Pulmonary artery endothelial cell (primary cell): ENCODE data around the gene INSYN2B. TPM values are rescaled to one million over a fixed set of nuclear protein-coding genes. Genes with fewer than 3 reads are reported as not detected.
"Not testable (repeated sequence)": the region's sequence is repeated elsewhere in the genome, so short reads cannot be mapped to it uniquely, and the experiment has no call there.

Experiments used
- DNase-seq: peaks from one replicate; pipeline ENCODE4 v3.0.0-alpha.2; 2011; ENCODE audit warnings: low read depth, low spot score
- total RNA-seq: library from RNA; depleted of rRNA; stranded (reverse); fragments of >200 nt; gene quantifications from 2 replicates; pipeline ENCODE4 v1.2.3, GENCODE V29; 2014

INSYN2B gene
- total RNA-seq, 1 donor from 2014 or later = 8.8 TPM

DNA sequence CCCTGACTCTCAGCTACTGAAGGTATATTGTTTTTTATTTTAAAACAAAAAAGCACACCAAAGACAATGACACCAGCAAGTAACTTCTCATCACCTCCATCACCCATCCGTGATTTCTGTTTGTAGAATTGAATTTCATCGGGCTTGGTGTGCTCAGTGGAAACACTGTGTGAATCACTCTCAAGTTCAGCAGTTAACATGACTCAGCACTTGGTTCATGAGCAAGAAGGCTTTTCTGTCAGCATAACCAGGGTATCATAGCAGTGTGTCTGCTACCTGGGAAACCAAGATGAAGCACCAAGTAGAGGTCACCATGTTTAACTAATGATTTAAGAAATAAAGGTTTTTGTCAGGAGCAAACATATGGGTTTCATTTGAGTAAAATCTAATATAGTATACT is 123.7 kb downstream of the INSYN2B start:
- DNase-seq = no peak

DNA sequence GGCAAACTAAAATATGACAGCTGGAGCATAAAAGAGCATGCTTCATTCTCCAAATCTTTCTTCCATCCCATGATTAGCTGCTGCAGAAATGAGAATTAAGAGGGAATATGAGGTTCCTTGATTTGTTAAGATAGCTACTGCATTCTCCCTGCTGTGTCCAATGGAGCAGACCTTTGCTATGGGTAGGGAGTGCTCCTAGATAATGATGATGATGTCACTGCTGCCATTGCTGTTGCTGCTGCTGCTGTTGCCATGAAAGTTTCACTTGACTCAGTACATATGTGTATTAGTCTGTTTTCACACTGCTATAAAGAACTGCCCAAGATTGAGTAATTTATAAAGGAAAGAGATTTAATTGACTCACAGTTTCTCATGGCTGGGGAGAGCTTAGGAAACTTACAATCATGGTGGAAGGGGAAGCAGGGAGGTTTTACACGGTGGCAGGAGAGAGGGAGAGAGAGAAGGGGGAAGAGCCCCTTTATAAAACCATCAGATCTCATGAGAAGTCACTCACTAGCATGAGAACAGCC is 128.9 kb downstream of the INSYN2B start:
- DNase-seq = no peak

DNA sequence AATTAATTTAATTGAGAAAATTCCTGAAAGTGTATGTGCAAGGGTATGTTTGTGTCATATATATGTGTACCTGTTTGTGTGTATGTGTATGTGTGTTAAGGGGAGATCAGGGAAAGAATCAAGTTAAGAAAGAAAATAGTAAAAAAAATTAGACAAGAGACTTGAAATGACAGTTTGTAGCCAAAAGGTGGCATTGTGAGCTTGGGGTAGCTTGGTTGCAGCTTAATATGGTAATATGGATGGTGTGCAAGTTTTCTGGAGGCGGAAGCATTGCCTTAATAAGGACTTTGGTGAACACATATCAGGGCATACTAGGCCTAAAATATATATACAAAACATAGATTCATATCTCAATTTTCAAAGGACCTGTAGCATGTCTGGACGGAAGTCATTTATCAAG is 129.9 kb downstream of the INSYN2B start:
- DNase-seq = no peak

DNA sequence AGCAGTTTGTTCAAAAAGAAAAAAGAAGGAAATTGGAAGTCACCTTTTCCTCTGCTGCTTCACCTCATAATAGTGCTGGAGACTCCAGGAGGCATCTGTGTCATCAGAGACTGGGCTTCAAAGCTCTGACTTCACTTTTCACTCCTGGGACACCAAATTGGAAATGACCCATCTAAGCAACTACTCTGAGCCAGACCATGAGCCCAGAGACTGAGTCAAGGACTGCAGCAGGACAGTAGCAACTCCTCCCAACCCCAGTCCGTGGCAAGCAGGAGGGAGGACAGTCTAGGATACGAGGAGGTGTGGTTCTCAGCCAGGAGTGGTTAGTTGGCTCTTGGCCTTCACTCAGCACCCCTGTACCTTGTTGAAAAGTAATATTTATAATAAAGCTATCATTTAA is 131.5 kb downstream of the INSYN2B start:
- DNase-seq = no peak

DNA sequence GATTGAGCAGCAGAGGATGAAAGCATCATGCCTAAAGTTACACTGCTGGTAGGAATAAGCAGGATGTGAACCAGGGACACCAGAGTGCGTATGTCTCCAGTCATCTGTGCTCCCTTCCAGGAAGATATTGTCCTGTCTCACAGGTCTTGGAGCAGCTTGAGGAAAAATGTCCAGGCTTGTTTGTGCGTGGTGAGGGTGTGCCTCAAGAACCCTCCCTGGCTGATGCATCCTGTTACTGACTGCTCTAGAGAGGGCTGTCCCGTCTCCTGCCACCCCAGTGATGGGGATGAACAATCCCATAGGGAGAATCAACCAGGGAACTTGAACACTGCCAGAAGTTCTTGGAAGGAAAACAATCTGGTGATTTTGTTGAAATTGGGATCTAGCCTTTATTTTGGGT is 132.0 kb downstream of the INSYN2B start:
- no peak for DNase-seq

DNA sequence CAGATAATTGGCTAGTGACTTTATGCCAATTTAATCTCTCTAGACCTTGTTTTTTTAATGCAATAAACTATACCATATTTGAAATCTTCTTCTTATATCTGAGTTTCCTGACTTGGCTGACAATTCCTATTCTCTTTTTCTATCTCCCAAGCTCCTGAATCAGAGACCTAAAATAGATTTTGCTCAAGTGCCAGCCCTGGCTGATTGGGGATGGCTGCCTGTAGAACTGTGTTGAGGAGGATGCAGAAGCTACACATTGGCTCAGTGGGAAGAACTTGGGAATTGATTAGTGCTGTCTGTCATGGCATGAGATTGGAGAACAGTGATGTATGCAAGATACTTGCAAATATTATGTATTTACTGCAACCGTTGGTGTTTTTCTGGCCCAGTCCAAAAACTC is 132.8 kb downstream of the INSYN2B start:
- DNase-seq = no peak

DNA sequence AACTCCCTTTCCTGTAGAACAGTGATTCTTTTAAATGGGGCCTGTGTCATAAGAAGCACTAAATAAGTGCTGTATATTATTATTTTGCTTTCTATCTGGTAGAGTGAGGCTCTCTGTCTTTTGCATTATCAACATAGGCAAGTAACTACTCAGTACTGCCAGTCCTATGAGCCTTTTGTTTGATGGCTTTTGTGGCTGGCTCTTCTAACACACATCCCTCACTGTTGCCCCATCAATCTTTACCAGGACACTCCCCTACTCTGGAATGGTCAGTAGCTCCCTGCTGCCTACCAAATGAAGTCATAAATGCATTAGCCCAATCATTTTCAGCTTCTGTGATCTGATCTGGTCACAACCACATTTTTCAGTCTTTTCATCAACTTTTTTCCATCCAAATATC is 137.6 kb downstream of the INSYN2B start:
- DNase-seq = no peak

DNA sequence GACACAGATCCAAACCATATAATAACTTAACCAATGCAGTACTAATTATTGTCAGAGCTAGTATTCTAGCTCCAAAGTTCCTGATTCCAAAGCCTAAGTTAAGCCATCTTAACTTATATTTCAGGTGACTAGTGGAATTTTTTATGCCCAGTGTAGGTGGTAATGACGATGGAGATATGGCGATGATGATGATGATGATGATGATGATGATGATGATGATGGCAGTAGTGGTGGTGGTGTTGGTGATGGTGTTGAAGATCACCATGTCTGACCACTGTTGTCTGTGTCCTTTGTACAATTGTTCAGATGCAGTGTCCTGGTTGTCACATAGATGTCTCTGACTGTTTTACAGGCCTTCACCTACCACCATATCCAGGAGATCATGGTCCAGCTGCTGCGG is 139.9 kb downstream of the INSYN2B start:
- no peak for DNase-seq

DNA sequence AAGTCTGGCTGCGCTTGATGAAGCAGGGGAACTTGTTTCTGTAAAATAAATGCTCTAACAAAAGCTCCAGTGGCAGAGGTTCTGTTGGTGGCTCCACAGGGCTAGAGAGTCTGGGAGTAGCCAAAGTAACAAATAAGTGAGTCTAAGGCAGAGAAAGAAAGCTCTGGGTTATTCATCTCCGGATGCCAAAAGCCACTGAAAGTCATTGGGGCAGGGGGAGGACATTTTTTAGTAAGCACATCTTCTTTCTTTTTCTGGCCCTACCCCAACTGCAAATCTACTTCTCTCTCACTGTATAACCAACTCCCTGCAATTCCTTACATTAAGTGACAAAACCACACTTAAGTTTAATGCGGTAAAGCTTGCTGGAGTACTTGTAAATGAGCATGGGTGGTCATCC is 141.6 kb downstream of the INSYN2B start:
- no peak for DNase-seq

DNA sequence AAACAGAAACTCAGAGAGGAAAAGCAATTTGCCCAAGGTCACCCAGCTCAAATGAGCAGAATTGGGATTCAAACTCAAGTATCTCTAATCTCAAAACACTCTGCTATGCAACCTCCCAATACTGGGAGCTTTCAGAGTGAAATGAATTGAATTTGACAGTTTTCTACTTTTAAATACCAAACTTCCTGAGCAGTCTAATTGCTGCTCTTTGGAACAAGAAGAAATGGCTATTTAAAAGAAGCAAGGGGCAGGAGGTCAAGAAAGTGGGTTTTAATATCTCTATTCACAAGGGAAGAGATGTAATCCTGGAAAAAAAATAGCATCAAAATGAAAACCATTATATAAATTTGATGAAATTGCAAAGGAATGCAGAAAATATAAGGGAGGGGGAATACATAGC is 142.6 kb downstream of the INSYN2B start:
- no peak for DNase-seq

DNA sequence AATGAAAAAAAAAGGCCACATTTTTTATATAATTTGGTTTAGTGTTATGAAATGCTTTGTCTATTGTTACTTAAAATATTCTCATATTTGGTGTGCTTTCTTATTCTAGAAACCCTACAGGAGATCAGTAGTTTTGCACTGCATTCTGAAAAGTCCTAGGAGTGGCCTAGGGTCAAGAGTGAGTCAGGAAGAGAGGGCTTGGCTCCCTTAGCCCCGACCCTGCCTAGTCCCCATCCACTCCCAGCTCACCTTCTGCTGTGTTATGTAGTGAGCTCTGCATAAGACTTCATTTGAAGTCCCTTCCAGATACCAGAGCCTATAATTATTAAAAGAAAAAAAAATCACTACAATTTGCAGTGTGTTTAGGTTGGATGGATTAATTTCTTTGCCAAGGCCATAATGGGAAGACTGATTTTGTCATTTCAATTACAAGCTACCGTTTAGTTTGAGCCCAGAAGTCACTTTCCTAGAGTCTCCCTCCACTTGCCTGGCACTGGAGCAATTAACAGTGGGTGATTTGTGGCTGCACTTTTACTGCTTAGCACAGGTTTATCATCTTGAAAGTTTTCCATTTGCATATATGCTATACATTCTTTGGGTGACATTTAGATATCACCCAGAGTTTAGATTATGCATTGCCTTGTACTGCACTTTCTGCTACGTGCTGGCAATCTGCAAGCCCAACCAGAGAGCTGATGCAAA is 143.3 kb downstream of the INSYN2B start:
- DNase-seq = no peak

DNA sequence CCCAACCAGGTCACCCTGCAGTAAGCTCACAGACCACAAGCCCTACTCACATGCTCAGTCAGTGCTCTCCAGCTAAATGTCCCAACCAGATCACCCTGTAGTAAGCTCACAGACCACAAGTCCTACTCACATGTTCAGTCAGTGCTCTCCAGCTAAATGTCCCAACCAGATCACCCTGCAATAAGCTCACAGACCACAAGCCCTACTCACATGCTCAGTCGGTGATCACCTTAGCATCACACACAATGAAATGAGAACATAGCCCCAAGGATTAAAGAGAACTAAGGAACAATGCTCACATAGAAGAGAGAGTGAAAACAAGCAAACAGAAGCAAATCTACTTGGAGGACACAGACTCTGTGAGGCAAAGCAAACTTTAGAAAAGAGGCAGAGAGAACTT is 145.8 kb downstream of the INSYN2B start:
- not testable (repeated sequence) for DNase-seq

DNA sequence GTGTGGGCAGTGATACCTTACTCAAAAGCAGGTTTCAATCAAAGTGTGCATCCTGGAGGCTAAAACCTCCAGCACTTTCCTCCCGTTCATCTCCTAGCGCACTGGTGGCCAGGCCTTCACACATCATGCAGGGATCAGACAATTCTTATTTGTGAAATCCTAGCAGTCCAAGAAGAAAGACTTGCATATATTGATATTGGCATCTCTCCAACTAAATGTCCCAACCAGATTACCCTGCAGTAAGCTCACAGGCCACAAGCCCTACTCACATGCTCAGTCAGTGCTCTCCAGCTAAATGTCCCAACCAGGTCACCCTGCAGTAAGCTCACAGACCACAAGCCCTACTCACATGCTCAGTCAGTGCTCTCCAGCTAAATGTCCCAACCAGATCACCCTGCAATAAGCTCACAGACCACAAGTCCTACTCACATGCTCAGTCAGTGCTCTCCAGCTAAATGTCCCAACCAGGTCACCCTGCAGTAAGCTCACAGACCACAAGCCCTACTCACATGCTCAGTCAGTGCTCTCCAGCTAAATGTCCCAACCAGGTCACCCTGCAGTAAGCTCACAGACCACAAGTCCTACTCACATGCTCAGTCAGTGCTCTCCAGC is 146.5 kb downstream of the INSYN2B start:
- DNase-seq = not testable (repeated sequence)

DNA sequence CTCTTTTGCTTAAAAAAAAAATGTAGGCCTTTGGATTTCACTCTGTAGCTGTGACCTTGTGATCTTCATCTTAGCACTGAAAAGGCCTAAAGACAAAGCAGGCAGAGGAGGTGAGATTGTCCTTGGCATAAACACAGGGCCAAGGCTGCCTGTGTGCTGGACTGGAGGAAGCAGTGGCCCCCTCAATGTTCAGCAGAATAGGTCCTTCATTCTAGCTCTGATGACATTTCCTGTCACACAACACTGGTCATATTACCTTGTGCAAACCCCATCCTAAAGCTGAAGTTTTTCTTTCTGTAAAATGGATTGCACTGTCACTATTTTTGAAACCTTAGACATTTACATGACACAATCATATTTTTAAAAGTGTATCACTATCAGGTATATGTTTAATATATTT is 147.4 kb downstream of the INSYN2B start:
- DNase-seq = no peak

DNA sequence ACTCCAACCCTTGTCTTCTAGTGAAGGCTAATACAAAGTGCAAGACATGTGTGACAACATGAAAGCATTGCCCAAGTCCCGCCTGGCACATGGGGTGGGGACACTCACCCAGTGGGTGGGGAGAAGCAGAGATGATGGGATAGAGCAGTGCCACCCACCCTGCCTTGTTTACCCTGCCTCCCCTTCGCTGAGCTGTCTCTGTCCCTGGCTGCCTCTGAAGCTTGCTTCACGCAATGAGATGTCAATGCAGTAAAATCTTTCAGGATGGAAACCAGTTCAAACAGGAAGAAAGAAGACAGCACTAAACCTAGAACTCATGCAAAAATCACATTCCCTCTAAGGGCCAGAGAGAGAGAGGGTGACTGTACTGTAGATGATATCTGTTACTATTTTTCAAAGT is 148.0 kb downstream of the INSYN2B start:
- DNase-seq = no peak

DNA sequence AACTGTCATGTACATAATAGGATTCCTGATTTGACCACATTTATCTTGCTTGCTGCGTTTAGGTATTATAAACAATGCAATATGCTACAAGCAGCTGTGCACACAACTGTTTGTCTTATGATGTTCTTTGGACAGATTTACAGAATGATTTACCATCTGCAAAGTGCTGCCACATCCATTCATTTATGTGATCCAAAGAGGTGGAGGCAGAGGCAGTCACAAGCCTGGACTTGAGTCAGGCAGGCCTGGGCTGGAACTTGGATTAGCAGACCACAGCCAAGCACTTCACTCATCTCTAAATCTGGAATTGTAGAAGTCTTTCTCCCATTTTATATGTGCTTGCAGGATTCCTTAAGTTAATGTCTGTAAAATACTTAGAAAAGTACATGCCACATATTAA is 149.0 kb downstream of the INSYN2B start:
- no peak for DNase-seq

DNA sequence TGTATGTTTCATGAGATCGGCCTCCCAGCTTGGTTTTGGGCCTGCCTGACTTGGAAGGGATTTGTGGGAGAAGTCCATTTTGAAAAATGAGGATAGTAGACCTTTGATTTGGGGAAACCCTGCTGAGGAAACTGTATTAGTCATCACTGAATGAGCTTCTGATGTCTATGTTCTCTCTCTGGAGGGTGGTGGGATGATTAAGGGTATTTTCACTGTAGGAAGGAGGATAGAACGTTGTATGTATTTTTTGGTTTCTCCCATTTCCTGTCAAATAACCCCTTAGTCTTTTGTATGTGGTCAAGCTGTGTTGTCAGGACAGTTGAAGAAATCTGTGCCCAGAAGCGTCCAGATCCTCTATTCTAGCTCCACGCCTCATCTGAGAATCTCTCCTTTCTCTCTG is 151.9 kb downstream of the INSYN2B start:
- DNase-seq = no peak

DNA sequence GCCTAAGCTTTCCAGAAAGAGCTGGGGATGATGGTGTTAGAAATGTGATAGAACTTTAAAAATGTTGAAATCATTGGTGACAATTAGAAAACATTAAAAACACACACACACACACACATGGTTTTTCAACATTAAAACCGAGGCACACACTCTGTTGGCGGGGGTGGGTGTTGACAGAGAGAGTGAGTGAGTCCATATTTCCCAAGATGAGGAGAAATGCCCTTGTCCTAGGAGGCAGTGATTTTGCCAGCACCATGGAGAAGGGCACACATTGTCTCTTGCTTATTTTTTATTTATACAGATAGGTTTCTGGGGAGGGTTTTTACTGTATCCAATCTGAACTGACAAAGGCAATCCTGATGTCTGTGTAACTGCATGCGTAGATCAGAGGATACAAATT is 152.5 kb downstream of the INSYN2B start:
- no peak for DNase-seq

DNA sequence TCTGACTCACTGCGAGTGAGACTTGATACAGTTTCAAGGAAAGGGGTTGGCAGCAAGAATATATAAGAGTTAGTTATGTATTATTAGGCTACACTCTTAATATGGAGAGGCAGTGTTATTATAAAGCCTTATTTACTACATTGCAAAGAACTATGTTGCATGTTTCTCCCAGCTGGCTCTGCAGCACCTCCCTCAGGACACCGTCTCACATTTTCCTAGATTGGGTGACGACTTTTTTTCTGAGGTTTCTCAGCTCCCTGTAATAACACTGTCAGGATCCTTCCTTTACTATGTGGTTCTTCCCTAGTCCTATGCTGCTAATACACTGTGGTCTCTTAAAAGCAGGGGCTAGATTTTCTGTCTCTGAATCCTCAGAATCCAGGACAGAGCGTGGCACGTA is 153.7 kb downstream of the INSYN2B start:
- DNase-seq = no peak

DNA sequence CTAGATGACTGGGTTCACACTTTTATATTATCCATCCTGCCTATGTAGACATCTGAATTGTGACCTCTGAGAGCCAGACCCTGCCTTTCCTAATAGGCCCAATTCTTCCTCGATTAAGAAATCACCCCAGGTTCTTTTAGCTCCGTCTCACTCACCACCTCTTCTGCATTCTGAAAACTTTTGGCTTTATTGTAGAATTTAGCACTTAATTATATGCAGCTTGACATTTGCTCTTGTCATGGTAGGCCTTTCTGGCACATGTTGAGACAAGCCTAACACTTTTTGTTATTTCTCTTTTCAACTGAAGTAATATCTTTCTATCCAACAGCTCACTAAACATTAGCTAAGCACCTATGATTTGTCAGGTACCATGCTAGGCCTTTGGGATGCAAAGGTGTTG is 163.3 kb downstream of the INSYN2B start:
- no peak for DNase-seq

DNA sequence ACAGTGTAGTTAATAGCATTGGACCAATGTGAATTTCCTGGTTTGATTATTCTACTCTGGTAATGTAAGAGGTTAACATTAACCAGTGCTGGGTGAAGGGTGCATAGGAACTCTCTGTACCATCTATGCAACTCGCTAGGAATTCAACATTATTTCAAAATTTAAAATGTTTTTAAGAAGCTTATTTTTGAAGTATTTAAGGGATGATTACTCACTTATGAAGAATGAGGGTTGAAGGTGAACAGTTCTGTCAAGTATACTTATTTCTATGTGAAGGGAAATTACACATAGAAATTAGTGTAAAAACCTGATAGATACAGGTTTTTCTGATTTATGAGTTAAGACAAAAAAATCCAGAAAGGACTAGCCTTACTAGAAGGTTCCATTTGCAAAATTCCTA is 165.8 kb downstream of the INSYN2B start:
- no peak for DNase-seq
